H1 (cell line): ENCODE results near the gene PLCB1. TPM values are rescaled to one million over a fixed set of nuclear protein-coding genes. Genes with fewer than 3 reads are reported as not detected.

Experiments used
- CTCF ChIA-PET: fragments of 300-600 bp; sonication (Branson Sonifier 250); formaldehyde crosslinking; loops from one replicate; lab custom pipeline; 2021; ENCODE audit not compliant: partially characterized antibody; lab: Charles Lee
- POLR2A ChIA-PET: fragments of 300-600 bp; sonication (Branson Sonifier 250); formaldehyde crosslinking; loops from one replicate; lab custom pipeline; 2021; ENCODE audit warnings: inconsistent platforms; ENCODE audit not compliant: partially characterized antibody; lab: Charles Lee
- DNase-seq, 2 experiments: peaks; one replicate each; pipeline versions ENCODE4 v3.0.0 to v3.0.0-alpha.2; 2010 to 2022; ENCODE audit warnings: low spot score in 2 of 2, low read depth in 1 of 2, mixed read lengths in 1 of 2
- FAIRE-seq: peaks from 2 replicates; lab custom pipeline; 2011; peaks lifted over from hg19 to GRCh38; lab: Jason Lieb, UNC
- H2AFZ ChIP-seq: 2 replicates; pipeline ENCODE4 v1.8.1; 2012; ENCODE audit warnings: low read length, inconsistent platforms
- H2AK5ac ChIP-seq: 2 replicates; pipeline ENCODE4 v1.6.1; 2013; ENCODE audit warnings: low read depth, low read length
- H2BK120ac ChIP-seq: replicated peaks from 2 replicates; pipeline ENCODE3; 2013; ENCODE audit warnings: low read depth, low read length, inconsistent platforms
- H2BK12ac ChIP-seq: 2 replicates; pipeline ENCODE4 v1.6.1; 2013; ENCODE audit warnings: low read depth, low read length
- H2BK15ac ChIP-seq: 2 replicates; pipeline ENCODE4 v1.6.1; 2013; ENCODE audit warnings: low read length
- H2BK20ac ChIP-seq: 2 replicates; pipeline ENCODE4 v1.6.1; 2013; ENCODE audit warnings: low read length
- H2BK5ac ChIP-seq: 2 replicates; pipeline ENCODE4 v1.6.1; 2013; ENCODE audit warnings: low read depth, low read length
- H3K14ac ChIP-seq: 2 replicates; pipeline ENCODE4 v1.6.1; 2013; ENCODE audit warnings: inconsistent platforms; ENCODE audit not compliant: insufficient read length
- H3K18ac ChIP-seq: 2 replicates; pipeline ENCODE4 v1.6.1; 2013; ENCODE audit warnings: low read length; ENCODE audit errors: extremely low read depth
- H3K23ac ChIP-seq: 2 replicates; pipeline ENCODE4 v1.6.1; 2013; ENCODE audit warnings: inconsistent platforms; ENCODE audit not compliant: insufficient read length
- H3K23me2 ChIP-seq: 2 replicates; pipeline ENCODE4 v1.6.1; 2013; ENCODE audit warnings: low read depth, low read length
- H3K27ac ChIP-seq: 2 replicates; pipeline ENCODE4 v1.6.1; 2011; ENCODE audit warnings: low read depth, low read length, inconsistent platforms
- H3K27me3 ChIP-seq, 4 experiments: replicated peaks in 1 of 4; 1 replicate in 1 of 4; 2 replicates in 3 of 4; pipeline versions ENCODE4 v1.6.1 to v1.8.1; 2011 to 2013; ENCODE audit warnings: low read length in 3 of 4, mild to moderate bottlenecking in 3 of 4, inconsistent platforms in 2 of 4, mixed read lengths in 2 of 4, moderate library complexity in 1 of 4; ENCODE audit not compliant: control insufficient read depth in 3 of 4, insufficient read depth in 3 of 4; ENCODE audit errors: extremely low read depth in 1 of 4
- H3K36me3 ChIP-seq, 4 experiments: 2 replicates each; pipeline versions ENCODE4 v1.6.1 to v1.8.1; 2011 to 2013; ENCODE audit warnings: mild to moderate bottlenecking in 4 of 4, low read length in 3 of 4, moderate library complexity in 2 of 4, control low read depth in 1 of 4, inconsistent platforms in 1 of 4; ENCODE audit not compliant: insufficient read depth in 4 of 4, control insufficient read depth in 2 of 4
- H3K4ac ChIP-seq: replicated peaks from 2 replicates; pipeline ENCODE3; 2013; ENCODE audit warnings: low read length, low read depth, mixed read lengths, inconsistent platforms; ENCODE audit not compliant: insufficient read length
- H3K4me1 ChIP-seq, 4 experiments: replicated peaks in 1 of 4; 1 replicate in 1 of 4; 2 replicates in 3 of 4; pipeline versions ENCODE4 v1.6.1 to v1.8.1; 2011 to 2013; ENCODE audit warnings: low read length in 3 of 4, inconsistent platforms in 2 of 4, mixed read lengths in 1 of 4; ENCODE audit not compliant: insufficient read depth in 4 of 4, control insufficient read depth in 3 of 4
- H3K4me2 ChIP-seq, 2 experiments: 2 replicates each; pipeline versions ENCODE4 v1.6.1 to v1.8.1; 2011 to 2013; ENCODE audit warnings: low read depth in 2 of 2, low read length in 2 of 2, control low read depth in 1 of 2, inconsistent platforms in 1 of 2, mild to moderate bottlenecking in 1 of 2; ENCODE audit not compliant: insufficient read depth in 1 of 2
- H3K4me3 ChIP-seq, 4 experiments: fragments of 200-600, 300-600 bp in 1 of 4; sonication (generic), shearing (Covaris generic), sonication (Bioruptor Twin) in 1 of 4; 2 replicates each; pipeline versions ENCODE4 v1.5.1 to v1.8.1; 2011 to 2016; ENCODE audit warnings: low read length in 4 of 4, low read depth in 3 of 4, control low read depth in 2 of 4, inconsistent platforms in 2 of 4, mild to moderate bottlenecking in 2 of 4, mixed read lengths in 1 of 4, moderate library complexity in 1 of 4; ENCODE audit not compliant: insufficient read depth in 2 of 4; ENCODE audit errors: extremely low read depth in 1 of 4
- H3K56ac ChIP-seq: replicated peaks from 2 replicates; pipeline ENCODE3; 2013; ENCODE audit warnings: low read depth, mild to moderate bottlenecking, mixed read lengths, low read length, inconsistent platforms; ENCODE audit not compliant: insufficient read length
- H3K79me1 ChIP-seq: 2 replicates; pipeline ENCODE4 v1.6.1; 2013; ENCODE audit warnings: low read depth, low read length, control low read depth
- H3K79me2 ChIP-seq, 2 experiments: 2 replicates each; pipeline versions ENCODE4 v1.6.1 to v1.8.1; 2012 to 2013; ENCODE audit warnings: low read length in 2 of 2, mild to moderate bottlenecking in 2 of 2, inconsistent platforms in 1 of 2; ENCODE audit not compliant: insufficient read depth in 2 of 2, control insufficient read depth in 1 of 2
- H3K9ac ChIP-seq, 4 experiments: replicated peaks in 1 of 4; 1 replicate in 1 of 4; 2 replicates in 3 of 4; pipeline versions ENCODE4 v1.6.1 to v1.8.1; 2011 to 2013; ENCODE audit warnings: low read depth in 3 of 4, low read length in 3 of 4, control low read depth in 2 of 4, mild to moderate bottlenecking in 2 of 4, moderate library complexity in 2 of 4, inconsistent platforms in 1 of 4; ENCODE audit errors: extremely low read depth in 1 of 4
- H3K9me3 ChIP-seq, 2 experiments: 2 replicates each; pipeline versions ENCODE4 v1.6.1 to v1.8.1; 2012 to 2013; ENCODE audit warnings: mild to moderate bottlenecking in 2 of 2, moderate library complexity in 2 of 2, control low read depth in 1 of 2, inconsistent platforms in 1 of 2, low read depth in 1 of 2, low read length in 1 of 2, mixed read lengths in 1 of 2; ENCODE audit not compliant: insufficient read depth in 2 of 2
- H4K20me1 ChIP-seq, 2 experiments: replicated peaks in 1 of 2; 2 replicates each; pipeline versions ENCODE3 to v1.8.1; 2011 to 2013; ENCODE audit warnings: inconsistent platforms in 2 of 2, low read length in 2 of 2, mild to moderate bottlenecking in 1 of 2; ENCODE audit not compliant: insufficient read depth in 2 of 2, control insufficient read depth in 1 of 2
- H4K5ac ChIP-seq: 2 replicates; pipeline ENCODE4 v1.6.1; 2013; ENCODE audit warnings: low read length, low read depth, mixed read lengths, inconsistent platforms; ENCODE audit not compliant: insufficient read length
- H4K8ac ChIP-seq: 2 replicates; pipeline ENCODE4 v1.8.0; 2013; ENCODE audit warnings: mild to moderate bottlenecking, moderate library complexity, low read length, inconsistent platforms; ENCODE audit not compliant: insufficient read depth; ENCODE audit errors: extremely low read depth
- H4K91ac ChIP-seq: replicated peaks from 2 replicates; pipeline ENCODE3; 2013; ENCODE audit warnings: low read length, mixed read lengths, inconsistent platforms; ENCODE audit not compliant: insufficient read length
- ASH2L ChIP-seq: fragments of 200-600, 300-600 bp; sonication (generic); IDR thresholded peaks from one replicate; pipeline ENCODE4 v1.7.1; 2017; ENCODE audit warnings: low read length
- BACH1 ChIP-seq: IDR thresholded peaks from 2 replicates; pipeline ENCODE4 v1.6.1; 2012; ENCODE audit warnings: low read length, improper control_type of control experiment
- GTF2F1 ChIP-seq: IDR thresholded peaks from 2 replicates; pipeline ENCODE4 v1.6.1; 2012; ENCODE audit warnings: low read depth, low read length, improper control_type of control experiment, borderline replicate concordance
- HDAC2 ChIP-seq, 2 experiments: fragments of 300-600 bp in 1 of 2; sonication (generic) in 1 of 2; IDR thresholded peaks; 2 replicates each; pipeline ENCODE4 v1.6.1; 2011 to 2012; ENCODE audit warnings: low read depth in 2 of 2, low read length in 2 of 2, mild to moderate bottlenecking in 2 of 2, moderate library complexity in 2 of 2, borderline replicate concordance in 1 of 2, inconsistent platforms in 1 of 2
- NRF1 ChIP-seq: IDR thresholded peaks from 2 replicates; pipeline ENCODE4 v1.6.1; 2011; ENCODE audit warnings: mild to moderate bottlenecking, low read depth, low read length, improper control_type of control experiment
- PHF8 ChIP-seq: fragments of 200-600 bp; sonication (generic); conservative IDR thresholded peaks from 2 replicates; pipeline ENCODE4 v1.7.1; 2012; ENCODE audit warnings: low read depth, mild to moderate bottlenecking, inconsistent platforms, low read length, moderate library complexity
- SRF ChIP-seq: IDR thresholded peaks from 2 replicates; pipeline ENCODE4 v1.6.1; 2011; ENCODE audit warnings: mild to moderate bottlenecking, low read depth, low read length, moderate library complexity
- ZNF274 ChIP-seq: IDR thresholded peaks from 2 replicates; pipeline ENCODE4 v1.7.0; 2012; ENCODE audit warnings: low read length, borderline replicate concordance; ENCODE audit errors: extremely low read depth
- polyA plus RNA-seq, 7 experiments: library from polyadenylated mRNA; depleted of rRNA in 3 of 7; stranded (reverse) in 5 of 7; unstranded in 2 of 7; fragments of >200 nt in 5 of 7; fragments of 200-250 nt in 2 of 7; gene quantifications; 1 replicate in 5 of 7; 2 replicates in 1 of 7; 4 replicates in 1 of 7; pipeline versions ENCODE4 v1.2.1 to v1.2.3, GENCODE V29; 2011 to 2013; ENCODE audit warnings: missing spikeins in 2 of 7, mixed read lengths in 2 of 7
- total RNA-seq: library from RNA; stranded (reverse); fragmentation: NEBNext Ultra II Directional; extraction: Animal tissue kit (Norgen Biotek cat#: 25700); gene quantifications from 2 replicates; pipeline ENCODE4 v1.2.1, GENCODE V29; 2021

PLCB1 gene
- total and polyA plus RNA-seq, 2 of the 8 experiments (the other 6 are each of a cell fraction or from before 2014, with no cell fraction given): 2.6 to 9.1 TPM

DNA sequence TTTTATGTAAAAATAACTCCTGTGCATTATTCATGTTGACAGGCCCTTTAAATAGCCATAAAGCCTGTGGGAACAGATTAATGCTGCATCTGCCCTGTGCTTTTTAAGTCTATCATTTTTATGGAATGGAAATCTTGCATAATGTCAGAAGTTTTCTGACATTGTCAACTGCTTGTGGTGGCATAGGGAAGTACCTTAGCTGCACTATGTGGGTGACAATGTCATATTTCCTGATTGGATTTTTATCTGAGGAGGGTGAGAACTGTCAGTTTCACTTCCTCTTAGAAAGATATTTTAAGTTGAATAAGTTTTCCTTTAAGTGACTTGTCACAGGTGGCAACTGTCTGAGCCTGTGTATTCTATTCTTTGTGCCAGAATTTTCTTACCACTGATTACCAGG lies 267.9 kb downstream of the PLCB1 start:
- Histone ChIP-seq H3K56ac (no peak overlapping the region), H3K4me1 (no peaks in the 10 kb centered on the region), H2AFZ (no peak overlapping the region), H3K36me3 (no peaks in the 10 kb centered on the region), H3K4ac (no peak overlapping the region), H4K5ac (no peak overlapping the region), H3K9me3 (no peaks in the 10 kb centered on the region), H2AK5ac (no peak overlapping the region), H3K27ac (no peak overlapping the region), H3K9ac (no peak overlapping the region), H3K18ac (no peak overlapping the region), H3K4me2 (no peak overlapping the region), H3K27me3 (peaks cover 0 to 1% (median 0%) of the 10 kb centered on the region in 4 experiments; a peak in 1 of 7 replicates), H3K23ac (no peak overlapping the region), H3K23me2 (no peaks in the 10 kb centered on the region), H4K91ac (no peak overlapping the region), H2BK12ac (no peak overlapping the region), H2BK20ac (no peak overlapping the region), H3K79me1 (no peaks in the 10 kb centered on the region), H2BK15ac (no peak overlapping the region), H3K4me3 (no peak overlapping the region), H4K20me1 (no peaks in the 10 kb centered on the region), H2BK120ac (no peak overlapping the region), H3K14ac (no peak overlapping the region), H3K79me2 (no peaks in the 10 kb centered on the region), H2BK5ac (no peak overlapping the region), H4K8ac (no peak overlapping the region)
- POLR2A ChIA-PET: no interaction called here
- CTCF ChIA-PET: interaction anchor here (1.2 to 3.2 kb wide), 2 partner anchors 10 to 322 kb away, joined by 6 to 15 read pairs; no protein-coding TSS in a partner anchor
- DNase-seq (no peak), FAIRE-seq (no peak)
- TF ChIP-seq BACH1 (no peak), SRF (no peak), HDAC2 (IDR thresholded peaks at IDR 0.05; ENCODE audit: borderline replicate concordance in 1 of 2, low read depth in 2 of 2, low read length in 2 of 2) (no peak), GTF2F1 (no peak), NRF1 (no peak), PHF8 (no peak), ZNF274 (no peak), ASH2L (no peak)
